Stimulated activated CD4-positive, alpha-beta T cell treated with anti-CD3 and anti-CD28 coated beads, TNF-alpha, amount 100 ng/mL, for 4 hours (primary cell): ENCODE data around the gene SLC31A1.
"Not testable (repeated sequence)": the region's sequence is repeated elsewhere in the genome, so short reads cannot be mapped to it uniquely, and the experiment has no call there.

Source experiments
- DNase-seq, 3 experiments: peaks; one replicate each; pipeline ENCODE4 v3.0.0-alpha.2; 2020; ENCODE audit warnings: low read depth in 3 of 3

Gene SLC31A1

DNA sequence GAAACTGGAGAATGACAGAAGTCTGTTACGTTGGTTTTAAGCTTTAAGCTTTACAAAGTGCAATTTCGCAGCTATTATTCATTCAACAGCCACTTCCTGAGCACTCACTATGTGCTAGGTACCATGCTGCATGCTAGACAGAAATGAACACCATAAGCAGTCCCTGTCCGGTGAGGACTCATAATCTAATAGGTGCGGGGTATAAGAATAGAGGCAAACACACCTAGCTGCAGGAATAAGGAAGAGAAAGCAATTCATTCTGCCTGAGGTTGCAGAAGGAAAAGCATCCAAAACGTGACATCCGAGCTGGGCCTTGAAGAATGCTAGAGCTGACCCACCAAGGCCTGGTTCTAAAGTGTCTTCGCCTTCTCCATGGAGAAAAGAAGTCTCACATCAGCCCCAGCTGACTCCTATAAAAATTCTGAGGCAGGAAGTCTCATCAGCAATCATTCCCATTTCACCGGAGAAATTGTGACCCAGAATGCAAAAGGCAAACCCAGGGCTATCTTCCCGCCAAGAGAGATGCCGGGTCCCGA is 809 bp upstream of the SLC31A1 start:
- no peak for DNase-seq

- no peak for DNase-seq
Observed at GRCh38 chr9:113221800-113222481, 597 bp downstream of the SLC31A1 start.

- no peak for DNase-seq
Observed at GRCh38 chr9:113222482-113222841, 1.1 kb downstream of the SLC31A1 start.

DNA sequence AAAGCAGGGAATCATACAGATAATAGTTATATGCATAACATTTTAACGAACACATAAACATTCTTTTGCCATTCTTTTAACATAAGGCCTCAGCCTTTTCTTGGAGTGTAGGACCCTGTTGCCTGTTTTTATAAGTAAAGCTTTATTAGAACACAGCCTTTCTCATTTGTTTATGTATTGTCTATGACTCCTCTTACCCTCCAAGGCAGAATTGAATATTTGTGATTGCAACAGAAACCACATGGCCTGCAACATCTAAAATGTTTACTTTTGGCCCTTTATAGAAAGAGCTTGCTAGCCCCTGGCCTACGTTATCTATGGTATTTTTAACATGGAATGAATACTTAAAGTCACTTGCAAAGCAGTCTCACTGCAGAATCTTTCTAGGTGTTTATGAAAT is 2.6 kb downstream of the SLC31A1 start:
- no peak for DNase-seq

- no peak for DNase-seq
Observed at GRCh38 chr9:113227436-113227835, 6.1 kb downstream of the SLC31A1 start.

DNA sequence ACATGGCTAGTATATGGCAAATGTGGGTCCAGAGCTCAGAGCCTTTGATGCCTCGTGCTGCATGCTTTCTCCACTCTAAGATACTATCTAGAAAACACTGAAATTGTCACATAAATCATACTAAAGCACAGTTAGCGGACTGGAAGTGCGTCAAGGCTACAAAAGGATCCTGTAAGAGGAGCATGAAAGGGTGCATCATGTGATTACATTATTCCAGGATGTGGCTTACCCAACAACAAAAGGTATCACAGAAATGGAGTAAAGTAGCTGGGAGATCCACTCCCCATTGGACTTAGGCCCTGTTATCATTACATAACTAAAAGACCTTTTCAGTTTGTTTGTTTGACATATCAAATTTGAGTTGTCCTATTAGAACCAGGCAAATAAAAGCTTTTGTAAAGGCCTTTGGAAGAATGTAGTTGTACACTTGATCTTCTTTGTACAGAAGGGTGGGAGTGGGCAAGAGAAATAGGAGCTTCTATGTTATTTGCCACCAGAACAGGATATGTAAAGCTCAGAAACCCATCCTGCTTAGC is 6.9 kb downstream of the SLC31A1 start:
- no peak for DNase-seq

DNA sequence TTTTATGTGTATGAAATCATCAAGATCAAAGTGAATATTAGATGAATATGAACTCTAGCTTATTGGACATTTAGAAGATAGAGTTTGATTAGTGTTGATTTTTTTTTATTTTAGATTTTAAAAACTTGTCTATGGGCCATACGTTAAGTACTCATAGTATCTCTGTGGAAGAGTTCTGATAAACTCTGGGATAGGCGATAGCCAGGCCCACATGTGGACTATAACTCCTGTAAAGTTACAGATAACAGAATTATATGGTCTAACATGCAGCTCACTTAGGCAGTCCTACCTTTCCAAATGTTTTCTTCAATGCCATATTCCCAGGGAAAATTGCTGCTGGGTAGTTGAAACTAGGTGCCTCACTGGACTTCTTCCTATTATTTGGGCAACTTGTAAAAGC is 10.4 kb downstream of the SLC31A1 start:
- DNase-seq, result no peak

- not testable (repeated sequence) for DNase-seq
Observed at GRCh38 chr9:113235701-113236255, 14.4 kb downstream of the SLC31A1 start.

DNA sequence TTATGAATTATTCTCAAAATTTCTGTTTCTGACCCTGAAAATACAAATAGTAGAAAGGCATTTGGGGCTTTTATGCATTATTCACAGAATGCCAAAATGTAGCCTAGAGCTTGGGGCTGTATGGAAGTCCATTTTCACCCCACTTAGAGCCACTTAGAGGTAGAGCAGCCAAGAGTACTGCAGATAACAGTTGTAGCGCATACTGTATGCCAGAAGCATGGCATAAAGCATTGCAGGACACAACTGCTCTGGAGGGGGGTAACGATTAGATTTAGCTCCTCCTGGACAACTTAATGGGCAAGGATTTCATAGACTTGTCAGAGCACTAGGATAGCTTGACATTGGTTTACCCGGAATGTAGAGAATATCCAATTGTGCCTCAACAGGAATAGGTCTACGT is 15.7 kb downstream of the SLC31A1 start:
- no peak for DNase-seq

GRCh38 chr9:113238202-113238858 is 17.0 kb downstream of the SLC31A1 start:
- DNase-seq, result no peak

GRCh38 chr9:113238859-113239232 is 17.5 kb downstream of the SLC31A1 start:
- DNase-seq, result no peak

GRCh38 chr9:113241161-113241560 is 19.8 kb downstream of the SLC31A1 start:
- no peak for DNase-seq

- no peak for DNase-seq
Observed at GRCh38 chr9:113244556-113244955, 23.2 kb downstream of the SLC31A1 start.

- DNase-seq, result no peak
Observed at GRCh38 chr9:113245894-113246293, 24.6 kb downstream of the SLC31A1 start.

DNA sequence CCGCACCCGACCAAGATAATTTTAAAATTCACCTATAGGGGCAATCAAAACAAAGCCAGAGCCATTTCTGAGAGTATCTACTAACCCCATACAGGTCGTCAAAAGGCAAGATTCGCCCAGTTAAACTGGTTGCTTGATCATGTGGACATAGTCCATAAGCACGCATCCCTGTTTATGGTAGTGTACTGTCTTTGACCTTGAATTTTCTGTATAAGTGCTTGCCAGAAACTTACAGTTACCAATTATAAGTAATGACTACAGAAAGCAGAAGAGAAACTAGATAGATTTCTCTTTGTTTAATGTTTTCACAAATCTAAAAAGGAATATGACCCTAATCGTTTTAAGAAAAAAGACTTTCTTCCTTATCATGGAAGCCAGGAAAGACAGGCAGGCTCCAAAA is 25.6 kb downstream of the SLC31A1 start:
- no peak for DNase-seq

DNA sequence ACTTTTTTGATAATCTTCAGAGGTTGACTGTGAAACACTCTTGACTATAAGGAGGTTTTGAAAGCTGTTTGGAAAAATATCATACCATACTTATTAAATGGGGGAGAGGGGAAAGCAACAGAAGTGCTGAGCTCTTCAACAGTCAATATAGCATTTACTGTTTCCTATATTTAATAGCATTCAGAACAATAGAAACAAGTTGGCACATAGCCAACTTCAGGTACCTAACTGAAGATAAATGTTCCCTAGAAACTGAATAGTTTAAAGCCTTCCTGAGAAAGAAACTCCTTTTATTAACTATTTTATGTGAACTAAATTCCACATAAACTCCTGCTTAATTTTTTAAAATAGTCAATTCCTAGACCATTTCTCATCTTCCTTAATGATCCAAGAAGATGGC is 26.3 kb downstream of the SLC31A1 start:
- no peak for DNase-seq

- DNase-seq, result not testable (repeated sequence)
Observed at GRCh38 chr9:113249661-113250060, 28.3 kb downstream of the SLC31A1 start.

GRCh38 chr9:113250807-113251206 is 29.5 kb downstream of the SLC31A1 start:
- no peak for DNase-seq

DNA sequence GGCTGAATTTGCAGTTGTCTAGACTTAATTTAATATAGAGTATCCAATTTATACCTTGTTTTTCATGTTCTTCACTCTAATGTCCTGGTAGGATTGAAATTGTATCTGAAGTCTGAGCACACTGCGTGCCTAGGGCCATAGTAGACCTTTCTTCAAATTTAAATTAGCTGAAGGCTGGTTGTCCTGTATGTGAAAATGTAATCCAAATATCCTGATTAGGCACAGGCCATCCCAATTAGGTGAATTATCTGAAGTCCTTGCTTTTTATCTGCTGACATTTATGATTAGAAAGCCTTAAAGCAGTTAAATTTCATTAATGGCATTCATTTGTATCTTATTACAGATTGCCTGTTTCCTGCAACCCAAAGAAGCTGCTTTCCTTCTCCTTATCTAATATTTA is 33.6 kb downstream of the SLC31A1 start:
- no peak for DNase-seq

- no peak for DNase-seq
Observed at GRCh38 chr9:113255438-113255837, 34.1 kb downstream of the SLC31A1 start.

DNA sequence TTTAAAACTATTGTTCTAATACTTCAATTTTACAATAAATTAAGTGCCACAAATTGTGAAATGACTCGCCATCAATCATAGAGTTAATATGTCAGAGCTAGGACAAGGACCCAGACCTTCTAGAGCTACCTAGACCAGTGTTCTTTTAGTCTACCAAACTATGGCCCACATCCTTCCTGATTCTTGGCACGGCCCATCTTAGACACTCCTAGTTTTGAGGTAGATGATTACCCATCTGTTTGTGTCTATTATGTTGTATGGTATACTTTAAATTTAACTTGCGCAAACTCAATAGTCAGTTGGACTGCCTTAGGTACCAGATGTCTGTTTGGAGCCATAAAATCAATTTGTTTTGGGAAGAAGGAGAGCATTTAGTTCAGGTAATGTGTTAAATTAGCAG is 36.5 kb downstream of the SLC31A1 start:
- no peak for DNase-seq

- no peak for DNase-seq
Observed at GRCh38 chr9:113258282-113258681, 36.9 kb downstream of the SLC31A1 start.
